HUES64 (cell line): ENCODE measurements around the gene ADAMTS9.

Experiments used
- H3K27ac ChIP-seq: 2 replicates; pipeline ENCODE4 v1.7.0; 2013; ENCODE audit warnings: low read depth, low read length, inconsistent platforms
- H3K27me3 ChIP-seq: 2 replicates; pipeline ENCODE4 v1.6.1; 2013; ENCODE audit warnings: mild to moderate bottlenecking, low read length; ENCODE audit not compliant: insufficient read depth
- H3K36me3 ChIP-seq: 2 replicates; pipeline ENCODE4 v1.6.1; 2013; ENCODE audit warnings: mild to moderate bottlenecking, low read length; ENCODE audit not compliant: insufficient read depth
- H3K4me1 ChIP-seq: 2 replicates; pipeline ENCODE4 v1.6.1; 2013; ENCODE audit warnings: mild to moderate bottlenecking, low read length, moderate library complexity; ENCODE audit not compliant: insufficient read depth
- H3K4me3 ChIP-seq: 2 replicates; pipeline ENCODE4 v1.5.1; 2013; ENCODE audit warnings: mild to moderate bottlenecking, low read length, moderate library complexity
- H3K9ac ChIP-seq: 2 replicates; pipeline ENCODE4 v1.6.1; 2013; ENCODE audit warnings: mild to moderate bottlenecking, low read depth, low read length
- H3K9me3 ChIP-seq: 2 replicates; pipeline ENCODE4 v1.6.1; 2013; ENCODE audit warnings: low read depth, low read length; ENCODE audit not compliant: insufficient read depth
- WGBS: fragments of 150-250, 120-280 bp; methylation state at CpG from one replicate; pipeline ENCODE4 v1.1.7; 2013; ENCODE audit warnings: missing lambda C conversion rate; 5-methylcytosine and 5-hydroxymethylcytosine counted together

Gene ADAMTS9

GRCh38 chr3:64619216-64619615 lies 68.6 kb downstream of the ADAMTS9 start:
- no peak overlapping the region for H3K27ac ChIP-seq
- no peaks in the 10 kb centered on the region for H3K4me1 ChIP-seq
- peaks cover 6% of the 10 kb centered on the region; the same call in 1 of the 2 replicates for H3K36me3 ChIP-seq
- 100% methylated on average over 5 of the region's 5 CpGs for WGBS
- H3K9me3 ChIP-seq: 0 out of 2 replicates have a peak, but pooled peaks cover 5% of the 10 kb centered on the region
- no peak overlapping the region for H3K9ac ChIP-seq
- no peaks in the 10 kb centered on the region for H3K27me3 ChIP-seq
- no peak overlapping the region for H3K4me3 ChIP-seq

GRCh38 chr3:64617610-64618009 lies 70.2 kb downstream of the ADAMTS9 start:
- H3K4me1 ChIP-seq: no peaks in the 10 kb centered on the region
- H3K9me3 ChIP-seq: 0 out of 2 replicates have a peak, but pooled peaks cover 5% of the 10 kb centered on the region
- peaks cover 6% of the 10 kb centered on the region; the same call in 1 of the 2 replicates for H3K36me3 ChIP-seq
- no peak overlapping the region for H3K27ac ChIP-seq
- no peaks in the 10 kb centered on the region for H3K27me3 ChIP-seq
- H3K9ac ChIP-seq: no peak overlapping the region
- H3K4me3 ChIP-seq: no peak overlapping the region
- 87% methylated on average over 1 of the region's 2 CpGs for WGBS

DNA sequence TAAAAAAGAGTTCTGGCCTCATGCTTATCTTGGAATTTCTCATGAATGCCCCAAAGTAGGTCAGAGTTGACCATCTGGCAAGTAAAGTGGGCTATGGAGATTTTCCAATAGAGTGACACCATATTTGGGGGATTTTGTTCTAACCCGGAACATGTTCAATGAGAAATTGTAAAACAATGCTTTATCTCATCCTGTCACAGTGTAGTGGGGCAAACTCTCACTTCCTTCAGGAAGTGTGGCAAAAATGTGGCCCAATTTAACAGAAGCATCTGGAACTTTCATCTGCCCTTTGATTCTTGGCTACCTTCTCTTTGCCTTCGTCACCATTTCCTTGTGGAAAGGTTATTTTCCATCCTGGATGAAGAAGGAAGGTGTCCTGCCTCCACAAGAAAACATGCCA lies 70.8 kb downstream of the ADAMTS9 start:
- peaks cover 6% of the 10 kb centered on the region; the same call in 1 of the 2 replicates for H3K36me3 ChIP-seq
- no peak overlapping the region for H3K27ac ChIP-seq
- no peaks in the 10 kb centered on the region for H3K27me3 ChIP-seq
- H3K4me1 ChIP-seq: no peaks in the 10 kb centered on the region
- no peak overlapping the region for H3K4me3 ChIP-seq
- 98% methylated on average over 2 of the region's 2 CpGs for WGBS
- no peak overlapping the region for H3K9ac ChIP-seq
- 0 out of 2 replicates have a peak, but pooled peaks cover 5% of the 10 kb centered on the region for H3K9me3 ChIP-seq

- H3K4me3 ChIP-seq: no peak overlapping the region
- H3K4me1 ChIP-seq: no peaks in the 10 kb centered on the region
- H3K36me3 ChIP-seq: no peaks in the 10 kb centered on the region
- no peaks in the 10 kb centered on the region for H3K9me3 ChIP-seq
- no peaks in the 10 kb centered on the region for H3K27me3 ChIP-seq
- no peak overlapping the region for H3K27ac ChIP-seq
- WGBS: 89% methylated on average over 11 of the region's 11 CpGs
- H3K9ac ChIP-seq: no peak overlapping the region
Measured at GRCh38 chr3:64612916-64613526, 74.8 kb downstream of the ADAMTS9 start.

DNA sequence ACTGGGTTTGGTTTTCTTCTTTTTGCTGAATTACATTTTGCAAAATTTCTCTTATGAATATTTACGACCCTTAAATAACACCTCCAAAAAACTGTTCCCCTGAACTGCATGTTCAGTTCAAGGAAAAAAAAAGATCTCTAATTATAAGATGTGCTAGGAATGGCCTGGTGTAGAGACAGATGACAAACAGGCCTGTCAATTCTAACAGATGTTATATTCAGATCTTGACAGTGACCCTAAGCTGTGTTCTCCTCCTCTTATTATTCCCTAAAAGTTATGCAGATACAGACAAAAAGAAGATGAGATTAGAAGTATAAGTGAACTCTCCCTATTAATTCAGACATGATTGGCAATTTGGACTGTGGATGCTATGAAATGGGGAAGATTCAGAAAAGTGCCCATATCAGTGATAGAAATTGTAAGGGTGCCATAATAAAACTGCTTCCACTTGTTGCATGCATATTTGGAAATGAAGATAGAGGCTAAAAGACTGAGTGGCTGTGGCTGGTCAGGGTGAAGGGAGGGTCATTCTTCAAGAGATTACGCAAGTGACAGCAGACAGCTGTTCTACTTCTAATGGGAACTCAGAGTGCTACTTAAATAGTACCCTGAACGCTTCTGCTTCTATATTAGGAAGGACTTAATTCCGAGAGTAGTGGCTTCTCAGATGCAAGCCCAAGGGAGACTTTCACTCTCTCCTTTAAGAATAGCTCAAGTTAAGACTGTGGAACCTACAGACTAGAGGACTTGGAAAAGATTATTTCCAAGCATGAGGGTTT lies 75.5 kb downstream of the ADAMTS9 start:
- Histone ChIP-seq H3K27me3 (no peaks in the 10 kb centered on the region), H3K27ac (no peak overlapping the region), H3K4me3 (no peak overlapping the region)

DNA sequence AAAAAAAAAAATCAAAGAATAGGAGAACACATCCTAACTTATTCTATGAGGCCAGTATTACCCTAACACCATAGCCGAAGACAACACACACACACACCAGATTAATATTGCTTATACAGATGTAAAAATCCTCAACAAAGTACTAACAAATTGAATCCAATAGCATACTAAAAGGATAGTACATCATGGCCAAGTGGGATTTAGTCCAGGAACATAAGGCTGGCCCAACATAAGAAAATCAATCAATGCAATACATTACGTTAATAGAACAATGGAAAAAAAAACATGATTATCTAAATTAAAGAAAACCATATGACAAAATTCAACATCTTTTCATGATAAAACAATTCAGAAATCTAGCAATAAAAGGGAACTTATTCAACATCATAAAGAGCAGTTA lies 79.1 kb downstream of the ADAMTS9 start:
- H3K27me3 ChIP-seq: no peaks in the 10 kb centered on the region
- H3K4me3 ChIP-seq: no peak overlapping the region
- H3K27ac ChIP-seq: no peak overlapping the region
- no peaks in the 10 kb centered on the region; the same call in 1 of the 2 replicates for H3K36me3 ChIP-seq
- no peak overlapping the region for H3K9ac ChIP-seq
- no peaks in the 10 kb centered on the region for H3K4me1 ChIP-seq
- 92% methylated on average over 2 of the region's 2 CpGs for WGBS
- H3K9me3 ChIP-seq: no peaks in the 10 kb centered on the region

More for the DNA sequence above, 75.5 kb downstream of the ADAMTS9 start:
- Histone ChIP-seq H3K9me3 (no peaks in the 10 kb centered on the region), H3K9ac (no peak overlapping the region), H3K4me1 (no peaks in the 10 kb centered on the region), H3K36me3 (no peaks in the 10 kb centered on the region)
- 90% methylated on average over 3 of the region's 4 CpGs for WGBS

GRCh38 chr3:64607032-64607551 lies 80.7 kb downstream of the ADAMTS9 start:
- H3K27me3 ChIP-seq: no peaks in the 10 kb centered on the region
- no peak overlapping the region for H3K27ac ChIP-seq
- H3K36me3 ChIP-seq: no peaks in the 10 kb centered on the region; the same call in 1 of the 2 replicates
- H3K4me3 ChIP-seq: no peak overlapping the region
- 100% methylated on average over 2 of the region's 2 CpGs for WGBS
- H3K4me1 ChIP-seq: no peaks in the 10 kb centered on the region
- H3K9ac ChIP-seq: no peak overlapping the region
- H3K9me3 ChIP-seq: no peaks in the 10 kb centered on the region

GRCh38 chr3:64604313-64604712 lies 83.5 kb downstream of the ADAMTS9 start:
- no peaks in the 10 kb centered on the region for H3K9me3 ChIP-seq
- WGBS: 91% methylated on average over 3 of the region's 3 CpGs

DNA sequence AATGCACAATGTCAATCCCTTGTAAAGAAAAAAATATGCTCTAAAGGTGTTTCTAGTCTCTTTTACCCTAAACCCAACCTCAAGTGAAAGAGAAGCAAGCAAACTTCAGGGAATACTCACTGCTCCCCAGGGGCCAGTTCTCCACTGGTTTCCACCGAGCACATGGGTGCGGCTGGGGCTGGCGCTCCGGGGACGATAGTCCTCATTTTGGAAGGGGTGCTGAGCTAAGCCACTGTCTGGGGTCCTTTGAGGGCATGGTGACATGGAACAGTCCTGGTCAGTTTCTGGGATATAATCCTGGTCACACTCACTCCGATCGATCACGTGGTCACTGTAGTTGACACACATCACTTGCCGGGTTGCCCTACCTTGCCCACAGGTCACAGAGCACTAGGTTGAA lies 86.0 kb downstream of the ADAMTS9 start:
- no peaks in the 10 kb centered on the region for H3K27me3 ChIP-seq
- no peak overlapping the region for H3K4me3 ChIP-seq
- no peaks in the 10 kb centered on the region for H3K9me3 ChIP-seq
- H3K27ac ChIP-seq: no peak overlapping the region
- H3K9ac ChIP-seq: no peak overlapping the region
- H3K4me1 ChIP-seq: peaks cover 10% of the 10 kb centered on the region; the same call in 1 of the 2 replicates
- 94% methylated on average over 9 of the region's 9 CpGs for WGBS
- no peaks in the 10 kb centered on the region; the same call in 1 of the 2 replicates for H3K36me3 ChIP-seq

More at GRCh38 chr3:64604313-64604712, 83.5 kb downstream of the ADAMTS9 start:
- Histone ChIP-seq H3K36me3 (no peaks in the 10 kb centered on the region; the same call in 1 of the 2 replicates), H3K9ac (no peak overlapping the region), H3K27ac (no peak overlapping the region), H3K27me3 (no peaks in the 10 kb centered on the region), H3K4me1 (peaks cover 10% of the 10 kb centered on the region; the same call in 1 of the 2 replicates), H3K4me3 (no peak overlapping the region)

DNA sequence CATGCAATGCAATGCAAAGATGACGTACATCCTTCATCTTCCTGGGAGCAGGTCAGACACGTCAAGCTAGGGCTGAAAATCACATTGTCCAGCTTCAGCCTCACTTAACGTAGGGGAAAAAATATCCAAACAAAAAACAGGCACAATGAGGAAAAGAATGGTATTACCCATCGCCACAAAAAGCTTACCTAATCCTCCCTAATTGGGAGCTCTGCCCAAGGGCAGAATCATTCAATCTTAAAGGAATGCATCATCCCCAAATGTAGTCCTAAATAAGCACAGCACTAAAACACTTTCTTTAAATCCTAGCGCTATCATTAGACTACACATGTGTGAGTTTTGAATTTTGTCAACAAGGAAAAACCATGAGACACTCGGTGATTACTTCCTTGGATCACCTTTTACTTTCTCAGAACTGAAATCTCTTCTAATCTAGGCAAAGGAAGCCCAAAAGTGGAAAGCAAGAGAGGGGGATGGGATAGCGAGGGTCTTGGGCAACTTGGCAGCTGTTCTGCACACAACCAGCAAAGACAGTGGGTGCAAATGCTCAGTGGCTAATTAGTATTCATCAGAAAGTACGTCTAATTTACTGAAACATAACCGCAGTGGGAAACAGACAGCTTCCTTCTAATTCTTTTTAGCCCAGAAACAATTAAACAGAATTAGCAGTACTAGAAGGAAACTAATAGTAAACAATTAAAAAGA lies 87.4 kb downstream of the ADAMTS9 start:
- no peaks in the 10 kb centered on the region for H3K27me3 ChIP-seq
- H3K4me3 ChIP-seq: no peak overlapping the region
- WGBS: 93% methylated on average over 9 of the region's 9 CpGs
- H3K36me3 ChIP-seq: no peaks in the 10 kb centered on the region; the same call in 1 of the 2 replicates
- peaks cover 10% of the 10 kb centered on the region; the same call in 1 of the 2 replicates for H3K4me1 ChIP-seq
- H3K9ac ChIP-seq: no peak overlapping the region
- no peaks in the 10 kb centered on the region for H3K9me3 ChIP-seq
- no peak overlapping the region for H3K27ac ChIP-seq
